Suppressor macrophage treated with lipopolysaccharide for 4 hours (primary cell): ENCODE results near the gene TMED3.

ENCODE experiments used
- DNase-seq: peaks from one replicate; pipeline ENCODE4 v3.0.0-alpha.2; 2020

TMED3 gene

GRCh38 chr15:79310985-79311900 is at the start of gene TMED3:
Gene TMED3 (plus strand): TSS chr15:79311112. CDS start chr15:79311250, 138 bp downstream.
- peak; percentile 88 for DNase-seq

- DNase-seq, result no peak
Observed at GRCh38 chr15:79261836-79262235, 49.1 kb upstream of the TMED3 start.

GRCh38 chr15:79265167-79265566 is 45.7 kb upstream of the TMED3 start:
- DNase-seq, result no peak

- DNase-seq, result no peak
Observed at GRCh38 chr15:79265987-79266579, 44.8 kb upstream of the TMED3 start.

- DNase-seq, result no peak
Observed at GRCh38 chr15:79282371-79283251, 28.3 kb upstream of the TMED3 start, which contains the start of gene ANKRD34C. Gene ANKRD34C (plus strand): TSS chr15:79282722. CDS start chr15:79293285, 10,563 bp downstream.

GRCh38 chr15:79283252-79284048 is 27.5 kb upstream of the TMED3 start:
- peak; percentile 40 for DNase-seq

GRCh38 chr15:79290642-79291275 is 20.2 kb upstream of the TMED3 start:
- DNase-seq, result no peak

- DNase-seq, result no peak
Observed at GRCh38 chr15:79292011-79292410, 18.9 kb upstream of the TMED3 start.

- no peak for DNase-seq
Observed at GRCh38 chr15:79294075-79294474, 16.8 kb upstream of the TMED3 start.

- no peak for DNase-seq
Observed at GRCh38 chr15:79296583-79296982, 14.3 kb upstream of the TMED3 start.

GRCh38 chr15:79299126-79299840 is 11.6 kb upstream of the TMED3 start:
- no peak for DNase-seq

GRCh38 chr15:79299841-79300235 is 11.1 kb upstream of the TMED3 start:
- DNase-seq, result no peak

- no peak for DNase-seq
Observed at GRCh38 chr15:79307251-79307650, 3.7 kb upstream of the TMED3 start.

- DNase-seq, result no peak
Observed at GRCh38 chr15:79308874-79309273, 2.0 kb upstream of the TMED3 start.

GRCh38 chr15:79310612-79310984 is 314 bp upstream of the TMED3 start:
- no peak for DNase-seq

- no peak for DNase-seq
Observed at GRCh38 chr15:79311901-79312553, 1.1 kb downstream of the TMED3 start.

GRCh38 chr15:79314186-79314585 is 3.3 kb downstream of the TMED3 start:
- no peak for DNase-seq

GRCh38 chr15:79314811-79315210 is 3.9 kb downstream of the TMED3 start:
- DNase-seq, result no peak

- no peak for DNase-seq
Observed at GRCh38 chr15:79315623-79316328, 4.9 kb downstream of the TMED3 start.

- DNase-seq, result no peak
Observed at GRCh38 chr15:79316864-79317263, 6.0 kb downstream of the TMED3 start.
